HFFc6 (cell line): ENCODE results near the gene B4GALNT3. TPM values are rescaled to one million over a fixed set of nuclear protein-coding genes. Genes with fewer than 3 reads are reported as not detected.

Experiments used
- total RNA-seq, 6 experiments: library from RNA; stranded (reverse); fragmentation: NEBNext Ultra II Directional; extraction: Animal tissue kit (Norgen Biotek cat#: 25700); gene quantifications; 2 replicates in 1 of 6; 3 replicates in 5 of 6; pipeline ENCODE4 v1.2.3, GENCODE V29; 2021

Gene B4GALNT3
- total RNA-seq, 6 experiments from 2014 or later = not detected

Other genes starting within 250 kb of the B4GALNT3 start
- gene SLC6A12, start 245.8 kb upstream of the B4GALNT3 start, total RNA-seq = not detected
- not detected for gene SLC6A13, start 197.1 kb upstream of the B4GALNT3 start, total RNA-seq
- 10 to 100 TPM; 47.1 to 55.0 (median 52.0) TPM for gene KDM5A, start 70.6 kb upstream of the B4GALNT3 start, total RNA-seq
- 10 to 100 TPM in 5 of 6 experiments, 1 to 10 TPM in 1; 7.7 to 12.6 (median 11.6) TPM for gene CCDC77, start 58.3 kb upstream of the B4GALNT3 start, total RNA-seq
- gene NINJ2, start 203.5 kb downstream of the B4GALNT3 start, total RNA-seq = not detected